Stimulated activated CD8-positive, alpha-beta memory T cell treated with anti-CD3 and anti-CD28 coated beads, Interleukin-7, amount 100 ng/mL, for 4 hours (primary cell): Measurements from ENCODE around the gene SYTL4.

Source experiments
- DNase-seq, 2 donors: peaks; one replicate each; pipeline ENCODE4 v3.0.0-alpha.2; 2020; ENCODE audit warnings: low read depth in 2 of 2

Gene SYTL4

DNA sequence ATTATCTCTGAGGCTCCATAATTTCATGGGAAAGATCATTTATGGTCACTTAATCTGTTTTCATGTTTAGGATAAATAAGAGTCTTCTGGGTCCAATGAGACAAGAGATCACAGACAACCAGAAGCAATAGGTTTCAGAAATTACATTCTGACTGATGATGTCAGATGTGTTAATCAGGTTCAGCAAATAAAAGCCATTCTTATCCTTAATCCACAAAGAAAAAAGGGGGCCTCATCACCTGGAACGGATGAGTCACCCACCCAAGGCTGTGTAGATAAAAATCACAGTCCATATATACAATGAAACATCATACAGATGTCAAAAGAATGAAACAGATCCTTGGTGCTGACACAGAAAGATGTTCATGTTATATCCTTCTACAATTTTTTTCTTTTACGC, 36.6 kb downstream of the SYTL4 start:
- DNase-seq: no peak

GRCh38 chrX:100687546-100687945, 44.4 kb downstream of the SYTL4 start:
- no peak for DNase-seq

- DNase-seq: peak in 1 of 2 donors; percentile 7
These were observed 44.8 kb downstream of the SYTL4 start for GRCh38 chrX:100687128-100687527.

- no peak for DNase-seq
These were observed 46.0 kb downstream of the SYTL4 start for GRCh38 chrX:100685997-100686305.

DNA sequence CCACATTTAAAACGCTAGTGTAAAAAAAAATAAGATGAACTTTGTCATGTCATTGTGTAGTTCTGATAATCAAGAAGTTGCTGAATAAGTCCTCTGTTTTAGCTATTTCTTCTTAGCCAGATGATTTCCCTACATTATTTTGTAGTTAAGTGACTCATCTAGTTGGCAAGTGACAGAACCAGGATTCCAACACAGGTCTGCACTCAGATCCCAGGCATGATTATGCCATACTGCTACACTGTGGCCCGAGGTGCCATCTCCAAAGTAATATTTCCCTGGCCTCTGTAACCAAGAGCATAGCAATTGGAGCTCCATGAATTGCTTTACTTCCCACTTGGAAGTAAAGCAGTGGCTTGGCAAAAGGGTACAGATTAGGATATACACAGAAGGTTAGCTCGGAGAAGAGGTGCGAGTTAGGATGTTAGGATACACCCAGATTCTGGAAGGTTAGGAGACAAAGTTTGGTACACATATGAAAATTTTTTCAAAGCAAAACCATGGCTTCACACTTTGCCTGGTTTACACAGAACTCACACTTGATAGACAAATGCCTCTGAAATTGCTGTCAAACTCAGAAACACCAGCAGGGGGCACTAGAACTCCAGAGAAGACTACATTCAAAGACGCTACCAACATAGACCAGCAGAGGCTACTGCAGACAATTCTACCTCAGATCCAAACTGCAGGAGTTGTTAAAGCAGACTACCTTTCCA, 46.5 kb downstream of the SYTL4 start:
- peak in 1 of 2 donors; percentile 34 for DNase-seq

- DNase-seq: no peak
These were observed 49.0 kb downstream of the SYTL4 start for GRCh38 chrX:100682939-100683338.

DNA sequence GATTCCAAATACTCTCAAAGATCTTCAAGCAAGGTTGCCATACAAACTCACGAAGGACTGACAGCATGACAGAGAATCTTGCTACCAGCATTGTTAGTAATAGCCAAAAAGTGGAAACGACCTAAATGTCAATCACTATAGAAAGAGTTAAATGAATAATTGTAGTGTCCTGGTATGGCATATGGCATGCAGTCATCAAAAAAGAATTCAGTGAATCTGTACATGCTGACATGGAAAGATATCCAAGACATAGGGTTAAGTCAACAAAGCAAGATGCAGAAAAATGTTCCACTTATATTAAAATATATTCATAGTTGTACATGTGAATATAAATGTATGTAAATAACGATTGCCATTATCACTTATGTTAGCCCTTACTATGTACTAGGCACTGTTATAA, 50.3 kb downstream of the SYTL4 start:
- DNase-seq: no peak

- no peak for DNase-seq
These were observed 51.2 kb downstream of the SYTL4 start for GRCh38 chrX:100680756-100681155.

GRCh38 chrX:100677611-100678181, 54.2 kb downstream of the SYTL4 start:
- no peak for DNase-seq

DNA sequence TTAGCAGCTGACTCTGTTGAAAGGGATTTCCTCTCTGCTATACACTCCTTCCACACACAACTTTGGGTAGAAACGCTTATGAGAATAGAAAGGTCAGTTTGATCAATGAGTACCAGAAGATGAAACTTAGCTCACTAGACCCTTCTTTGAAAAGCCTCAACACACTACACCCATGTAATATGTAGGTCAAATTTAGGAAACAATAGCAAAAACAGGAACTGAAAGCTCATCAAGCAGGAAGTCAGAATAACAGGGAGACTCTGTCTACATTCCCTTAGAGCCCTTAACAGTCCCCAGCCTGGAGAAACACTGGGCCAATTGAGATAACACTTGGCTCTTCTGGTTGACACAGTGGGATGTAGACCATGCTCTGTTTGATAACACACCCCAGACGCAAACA, 57.2 kb downstream of the SYTL4 start:
- no peak for DNase-seq

DNA sequence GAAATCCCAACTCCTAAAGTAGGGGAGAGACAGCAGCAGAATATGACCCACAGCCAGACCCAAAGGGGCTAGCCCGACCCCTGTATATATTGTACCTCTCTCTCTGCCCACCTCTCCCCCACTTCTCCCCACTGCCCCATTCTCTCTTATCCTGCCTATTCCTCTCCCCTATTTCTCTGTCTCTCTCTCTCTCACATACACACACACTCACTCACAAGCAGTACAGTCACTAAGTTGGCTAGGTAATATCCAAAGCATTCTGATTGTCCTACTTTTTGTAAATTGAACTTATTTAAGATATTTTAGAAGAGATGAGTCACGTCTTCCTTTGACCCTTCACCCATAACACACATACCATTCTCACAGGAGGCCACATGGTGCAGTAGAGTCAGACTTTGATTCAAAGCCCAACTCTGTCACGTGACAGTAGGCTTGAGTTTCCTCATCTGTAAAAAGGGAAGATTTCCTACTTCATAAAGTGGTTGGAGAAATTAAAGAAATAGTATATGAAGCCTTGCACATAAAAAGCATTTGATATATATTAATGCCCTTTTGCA, 58.4 kb downstream of the SYTL4 start:
- no peak for DNase-seq

- DNase-seq: no peak
These were observed 59.0 kb downstream of the SYTL4 start for GRCh38 chrX:100672966-100673365.

DNA sequence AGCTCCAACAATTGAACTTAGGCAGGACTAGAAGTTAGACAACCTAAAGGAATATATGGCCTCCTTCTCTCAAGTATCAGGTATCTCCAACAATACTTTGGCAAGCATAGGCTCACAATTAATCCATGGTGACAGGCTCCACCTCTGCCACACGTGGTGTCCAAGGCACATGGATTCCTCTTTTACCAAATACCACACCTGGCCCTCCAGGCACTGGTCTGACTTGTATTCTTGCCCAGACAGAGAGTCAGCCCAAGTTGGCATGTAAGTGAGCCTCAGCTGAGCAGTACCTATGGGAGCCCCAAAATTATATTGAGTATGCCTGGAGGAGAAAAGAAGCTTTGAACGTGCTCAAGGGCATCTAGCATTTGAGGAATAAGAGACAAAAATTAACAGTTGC, 68.3 kb downstream of the SYTL4 start:
- DNase-seq: no peak

- no peak for DNase-seq
These were observed 69.1 kb downstream of the SYTL4 start for GRCh38 chrX:100662796-100663195.

DNA sequence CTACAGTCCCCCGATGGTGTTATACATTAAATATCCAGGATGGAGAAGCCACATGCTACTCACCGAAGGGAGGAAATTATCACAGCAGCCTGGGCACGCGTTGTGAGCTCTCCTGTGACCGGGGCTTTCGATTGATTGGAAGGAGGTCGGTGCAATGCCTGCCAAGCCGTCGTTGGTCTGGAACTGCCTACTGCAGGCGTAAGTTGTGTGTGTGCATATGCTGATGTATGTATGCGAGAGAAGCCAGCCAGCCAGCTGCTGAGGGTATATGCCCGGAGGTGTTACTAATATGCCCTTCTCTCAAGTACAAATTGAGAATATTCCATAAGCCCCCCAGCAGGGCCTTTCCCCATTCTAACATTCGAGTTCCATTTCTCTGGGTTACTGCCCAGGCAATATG, 69.8 kb downstream of the SYTL4 start:
- DNase-seq: no peak

DNA sequence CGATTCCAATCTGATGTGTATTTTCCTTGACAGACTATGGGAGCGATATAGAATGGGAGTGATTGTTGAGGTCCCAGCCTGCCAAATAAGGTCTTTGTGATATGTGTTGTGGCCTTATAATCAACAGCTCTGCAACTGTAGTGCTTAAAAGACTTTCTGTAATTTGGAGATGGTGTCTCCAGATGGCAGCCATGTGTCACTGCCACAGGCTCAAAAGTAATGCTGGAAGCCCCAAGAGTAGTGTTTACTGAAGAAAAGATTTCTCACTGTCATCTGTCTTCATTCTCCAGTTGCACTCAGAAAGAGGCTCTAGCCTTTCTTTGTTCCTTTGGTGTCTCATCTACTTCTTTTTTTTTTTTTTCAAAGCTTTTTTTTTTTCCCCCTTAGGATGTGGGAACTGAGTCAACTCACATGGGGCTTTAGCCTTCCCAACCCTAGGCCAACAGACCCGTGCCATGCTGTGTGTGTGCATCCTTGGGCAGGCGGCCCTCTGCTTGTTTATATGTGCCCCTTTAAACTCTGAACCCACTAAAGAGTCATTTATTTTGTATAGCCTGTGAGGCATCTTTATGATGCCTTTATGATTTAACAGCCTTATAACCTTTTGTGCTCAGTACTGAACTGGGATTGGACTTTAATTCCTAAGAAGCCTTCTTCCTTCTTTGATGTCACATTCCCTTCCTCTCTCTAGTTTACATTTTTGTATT, 72.3 kb downstream of the SYTL4 start:
- DNase-seq: no peak

GRCh38 chrX:100658941-100659381, 73.0 kb downstream of the SYTL4 start:
- no peak for DNase-seq

GRCh38 chrX:100654261-100654660, 77.7 kb downstream of the SYTL4 start:
- DNase-seq: no peak

DNA sequence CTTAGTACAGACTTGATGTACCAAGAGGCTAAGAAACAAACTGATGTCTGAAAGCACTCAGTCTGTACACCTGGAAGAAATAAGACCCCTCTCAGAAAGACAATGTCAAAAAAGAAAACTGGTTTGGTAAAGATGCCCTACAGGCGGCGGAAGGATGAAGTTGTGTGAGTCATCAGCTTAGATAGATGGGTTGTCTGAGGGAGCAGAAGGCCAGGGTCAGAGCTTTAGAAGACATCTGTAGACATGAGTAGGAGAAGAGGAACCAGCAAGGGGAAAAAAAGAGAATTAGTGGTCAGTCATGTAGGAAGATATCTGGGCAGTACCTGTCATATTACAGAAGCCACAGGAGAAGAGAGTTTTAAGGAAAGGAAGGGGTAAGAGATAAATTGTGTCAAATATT, 79.7 kb downstream of the SYTL4 start:
- no peak for DNase-seq

DNA sequence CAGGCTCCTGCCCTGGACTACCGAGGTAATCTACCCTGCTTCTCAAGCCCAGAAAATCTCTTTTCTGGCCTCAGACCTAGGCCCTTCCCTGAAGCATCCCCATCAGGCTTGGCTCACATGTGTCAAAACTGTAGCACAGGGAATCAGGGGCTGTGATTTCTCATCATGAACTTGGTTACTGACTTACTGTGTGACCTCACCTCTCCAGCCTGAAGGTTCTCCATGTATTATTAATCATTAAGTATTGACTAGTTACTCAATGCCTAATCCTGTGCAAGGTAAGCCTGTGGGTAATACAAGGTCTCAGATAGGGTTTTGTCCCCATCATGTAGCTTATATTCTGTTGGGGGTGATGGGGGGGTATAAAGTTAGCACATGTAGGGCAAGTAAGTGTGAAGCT, 81.1 kb downstream of the SYTL4 start:
- DNase-seq: no peak

DNA sequence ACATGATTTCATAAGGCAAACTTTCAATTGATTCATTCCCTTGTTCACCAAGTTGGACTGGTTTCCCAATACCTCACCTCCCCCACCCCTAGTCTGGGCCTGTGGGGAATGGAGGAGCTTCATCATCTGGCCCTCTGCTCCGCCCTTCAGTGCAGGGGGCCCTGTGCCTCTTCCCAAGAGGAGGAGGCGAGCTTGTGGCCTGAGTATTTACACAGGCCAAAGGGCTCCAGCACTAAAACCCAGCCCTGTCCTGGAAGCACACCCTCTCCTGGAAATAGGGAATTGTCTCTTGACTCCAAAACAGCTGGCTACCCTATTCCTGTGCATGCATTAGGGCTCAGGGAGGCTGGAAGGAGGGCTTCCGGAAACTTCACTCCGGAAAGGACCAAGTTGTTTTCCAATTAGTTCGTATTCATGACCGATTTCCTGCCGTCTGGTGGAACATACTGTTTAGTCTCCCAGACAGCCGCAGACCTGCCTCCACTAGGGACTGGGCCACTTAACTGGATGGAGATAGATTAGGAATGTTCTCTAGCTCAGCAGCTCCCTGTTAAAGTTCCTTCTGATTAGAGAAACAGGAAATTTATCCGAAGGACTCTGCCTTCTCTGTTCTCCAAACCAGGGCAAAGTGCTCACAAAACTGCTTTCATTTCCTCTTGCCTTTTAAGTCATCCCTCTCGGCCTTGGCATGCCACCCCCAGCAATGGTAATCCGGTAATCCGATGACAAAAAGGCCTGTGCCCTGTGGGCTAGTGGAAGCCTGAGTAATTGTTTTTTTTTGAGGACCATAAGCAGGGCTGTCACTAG, 82.2 kb downstream of the SYTL4 start:
- no peak for DNase-seq
